B cell (primary cell): ENCODE data around the gene C19orf12.

Source experiments
- EZH2 ChIP-seq: IDR thresholded peaks from 2 replicates; pipeline ENCODE4 v1.6.1; 2012; ENCODE audit warnings: borderline replicate concordance, low read depth, mild to moderate bottlenecking, moderate library complexity, low read length; ENCODE audit not compliant: insufficient read depth, poor library complexity, severe bottlenecking
- TF ChIP-seq, protein P1 (sequence below): fragments of 200-600 bp; IDR thresholded peaks from one replicate; pipeline ENCODE4 v1.8.0; 2022; ENCODE audit warnings: antibody characterized with exemption, mild to moderate bottlenecking

DNA sequence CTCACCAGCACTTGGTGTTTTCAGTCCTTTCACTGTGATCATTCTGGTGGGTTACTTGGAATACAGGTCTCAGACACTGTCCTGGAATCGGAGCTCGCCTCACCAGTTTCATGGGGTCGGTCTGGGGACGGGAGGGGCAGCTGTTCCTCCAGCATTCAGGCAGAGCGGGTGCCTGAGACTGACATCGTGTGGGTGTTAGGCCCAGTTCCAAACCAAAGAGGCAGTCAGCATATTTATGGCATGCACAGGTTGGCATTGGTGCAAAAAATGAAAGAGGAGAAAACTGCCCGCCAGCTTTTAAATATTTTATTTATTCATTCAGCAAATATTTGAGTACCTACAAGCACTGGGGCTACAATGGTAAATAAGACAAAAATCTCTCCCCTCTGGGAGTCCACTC, 29.7 kb downstream of the C19orf12 start:
- TF ChIP-seq, protein P1, sequence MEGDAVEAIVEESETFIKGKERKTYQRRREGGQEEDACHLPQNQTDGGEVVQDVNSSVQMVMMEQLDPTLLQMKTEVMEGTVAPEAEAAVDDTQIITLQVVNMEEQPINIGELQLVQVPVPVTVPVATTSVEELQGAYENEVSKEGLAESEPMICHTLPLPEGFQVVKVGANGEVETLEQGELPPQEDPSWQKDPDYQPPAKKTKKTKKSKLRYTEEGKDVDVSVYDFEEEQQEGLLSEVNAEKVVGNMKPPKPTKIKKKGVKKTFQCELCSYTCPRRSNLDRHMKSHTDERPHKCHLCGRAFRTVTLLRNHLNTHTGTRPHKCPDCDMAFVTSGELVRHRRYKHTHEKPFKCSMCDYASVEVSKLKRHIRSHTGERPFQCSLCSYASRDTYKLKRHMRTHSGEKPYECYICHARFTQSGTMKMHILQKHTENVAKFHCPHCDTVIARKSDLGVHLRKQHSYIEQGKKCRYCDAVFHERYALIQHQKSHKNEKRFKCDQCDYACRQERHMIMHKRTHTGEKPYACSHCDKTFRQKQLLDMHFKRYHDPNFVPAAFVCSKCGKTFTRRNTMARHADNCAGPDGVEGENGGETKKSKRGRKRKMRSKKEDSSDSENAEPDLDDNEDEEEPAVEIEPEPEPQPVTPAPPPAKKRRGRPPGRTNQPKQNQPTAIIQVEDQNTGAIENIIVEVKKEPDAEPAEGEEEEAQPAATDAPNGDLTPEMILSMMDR = no peak
- TF ChIP-seq EZH2 = no peak
